ENCODE data around the gene STK32B.

The STK32B gene

DNA sequence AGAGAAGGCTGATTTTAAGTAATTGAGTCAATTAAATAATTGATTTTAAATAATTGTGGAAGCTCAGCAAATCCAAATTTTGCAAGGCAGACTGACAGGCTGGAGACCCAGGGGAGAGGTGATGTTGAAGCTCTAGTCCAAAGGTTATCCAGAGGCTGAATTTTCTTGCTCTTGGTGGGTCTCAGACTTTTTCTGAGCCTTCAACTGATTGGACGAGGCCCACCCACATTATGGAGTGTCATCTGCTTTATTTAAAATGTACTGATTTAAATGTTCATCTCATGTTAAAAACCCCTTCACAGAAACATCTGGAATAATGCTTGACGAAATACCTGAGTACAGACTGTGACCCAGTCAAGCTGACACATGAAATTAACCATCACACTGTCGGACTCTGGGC lies 20.4 kb upstream of the STK32B start:
- no peak overlapping the region for H3K27ac ChIP-seq
- no peak overlapping the region for H3K4me3 ChIP-seq (ENCODE audit: low read depth in 1 of 2, low read length in 1 of 2)
- H3K9me3 ChIP-seq, result no peaks in the 10 kb centered on the region
- TF ChIP-seq, protein P1, sequence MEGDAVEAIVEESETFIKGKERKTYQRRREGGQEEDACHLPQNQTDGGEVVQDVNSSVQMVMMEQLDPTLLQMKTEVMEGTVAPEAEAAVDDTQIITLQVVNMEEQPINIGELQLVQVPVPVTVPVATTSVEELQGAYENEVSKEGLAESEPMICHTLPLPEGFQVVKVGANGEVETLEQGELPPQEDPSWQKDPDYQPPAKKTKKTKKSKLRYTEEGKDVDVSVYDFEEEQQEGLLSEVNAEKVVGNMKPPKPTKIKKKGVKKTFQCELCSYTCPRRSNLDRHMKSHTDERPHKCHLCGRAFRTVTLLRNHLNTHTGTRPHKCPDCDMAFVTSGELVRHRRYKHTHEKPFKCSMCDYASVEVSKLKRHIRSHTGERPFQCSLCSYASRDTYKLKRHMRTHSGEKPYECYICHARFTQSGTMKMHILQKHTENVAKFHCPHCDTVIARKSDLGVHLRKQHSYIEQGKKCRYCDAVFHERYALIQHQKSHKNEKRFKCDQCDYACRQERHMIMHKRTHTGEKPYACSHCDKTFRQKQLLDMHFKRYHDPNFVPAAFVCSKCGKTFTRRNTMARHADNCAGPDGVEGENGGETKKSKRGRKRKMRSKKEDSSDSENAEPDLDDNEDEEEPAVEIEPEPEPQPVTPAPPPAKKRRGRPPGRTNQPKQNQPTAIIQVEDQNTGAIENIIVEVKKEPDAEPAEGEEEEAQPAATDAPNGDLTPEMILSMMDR (IDR thresholded peaks at IDR 0.05), result no peak
- H3K27me3 ChIP-seq, result peaks cover 13% of the 10 kb centered on the region
- H3K4me1 ChIP-seq (ENCODE audit: control insufficient read depth in 1 of 2, insufficient read depth in 1 of 2, low read depth in 1 of 2, low read length in 1 of 2), result peaks cover 21 to 25% of the 10 kb centered on the region in 2 experiments
- no peaks in the 10 kb centered on the region for H3K36me3 ChIP-seq

DNA sequence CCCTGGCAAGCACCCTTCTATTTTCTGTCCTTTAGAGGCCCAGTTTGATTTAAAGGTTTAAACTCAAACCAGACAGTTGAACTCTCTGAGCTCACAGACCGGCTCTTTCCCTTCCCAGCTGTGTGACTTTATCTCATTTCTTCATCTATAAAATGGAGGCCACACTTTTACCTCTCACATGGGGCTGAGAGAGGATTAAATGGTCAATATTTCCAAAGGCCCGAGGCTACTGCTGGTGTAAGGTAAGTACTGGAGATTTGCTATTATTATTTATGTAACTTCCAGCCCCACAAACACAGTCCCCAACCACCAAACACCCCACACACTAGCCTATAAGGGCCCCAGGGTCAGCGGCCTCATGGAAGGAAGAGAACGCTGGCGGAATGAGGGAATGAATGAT lies 18.5 kb upstream of the STK32B start:
- TF ChIP-seq, protein P1 (IDR thresholded peaks at IDR 0.05), result no peak
- H3K36me3 ChIP-seq, result no peaks in the 10 kb centered on the region
- no peaks in the 10 kb centered on the region for H3K9me3 ChIP-seq
- peaks cover 38 to 42% of the 10 kb centered on the region in 2 experiments for H3K4me1 ChIP-seq (ENCODE audit: control insufficient read depth in 1 of 2, insufficient read depth in 1 of 2, low read depth in 1 of 2, low read length in 1 of 2)
- peaks cover 13% of the 10 kb centered on the region for H3K27me3 ChIP-seq
- no peak overlapping the region for H3K4me3 ChIP-seq (ENCODE audit: low read depth in 1 of 2, low read length in 1 of 2)
- H3K27ac ChIP-seq, result no peak overlapping the region

DNA sequence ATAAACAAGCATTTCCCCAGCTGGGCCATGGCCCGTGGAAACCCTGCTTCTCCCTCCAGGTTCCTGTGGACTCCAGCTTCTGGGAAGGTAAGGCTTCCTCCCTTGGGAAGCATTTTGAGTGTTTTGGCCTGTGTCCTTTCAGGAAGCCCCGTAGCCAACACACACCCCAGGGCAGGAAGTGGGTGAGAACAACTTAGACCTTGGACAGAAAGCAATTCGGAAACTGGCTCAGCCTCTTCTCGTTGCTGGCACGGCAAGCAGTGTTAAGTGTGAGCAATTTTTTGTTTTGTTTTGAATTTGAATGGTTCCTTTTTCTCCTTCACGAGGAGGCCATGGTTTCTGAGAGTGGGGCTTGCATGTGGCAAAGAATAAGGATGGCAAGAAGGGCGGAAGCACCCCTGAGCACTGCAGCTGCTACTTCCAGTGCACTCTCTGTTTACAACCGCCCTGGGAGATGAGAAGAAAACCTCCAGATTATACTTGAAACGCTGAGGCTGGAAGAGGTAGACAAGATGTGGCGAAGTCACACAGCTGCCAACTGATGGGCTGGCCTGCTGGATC lies 17.9 kb upstream of the STK32B start:
- Histone ChIP-seq H3K4me1 (ENCODE audit: control insufficient read depth in 1 of 2, insufficient read depth in 1 of 2, low read depth in 1 of 2, low read length in 1 of 2) (peaks cover 43 to 48% of the 10 kb centered on the region in 2 experiments), H3K36me3 (no peaks in the 10 kb centered on the region), H3K27ac (no peak overlapping the region), H3K4me3 (ENCODE audit: low read depth in 1 of 2, low read length in 1 of 2) (no peak overlapping the region), H3K27me3 (peaks cover 13% of the 10 kb centered on the region), H3K9me3 (no peaks in the 10 kb centered on the region)
- TF ChIP-seq, protein P1 (IDR thresholded peaks at IDR 0.05), result no peak

DNA sequence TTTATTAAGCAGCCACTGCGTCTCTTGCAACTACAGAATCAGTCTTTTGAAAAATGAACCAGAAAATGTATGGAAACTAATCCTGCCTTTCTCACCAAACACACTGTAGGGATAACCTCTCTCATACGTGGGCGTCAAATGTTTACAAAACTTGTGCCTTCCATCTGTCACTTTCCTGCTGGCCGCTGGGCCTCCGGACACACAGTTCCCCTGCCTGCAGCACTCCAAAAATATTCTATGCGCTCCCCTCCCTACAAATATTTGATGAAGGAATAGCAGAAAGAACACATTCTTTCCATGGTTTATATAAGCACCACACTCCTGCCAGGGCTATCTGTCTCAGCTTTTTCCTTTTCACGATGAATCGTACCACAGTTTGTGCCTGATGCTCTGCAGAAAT lies 17.1 kb upstream of the STK32B start:
- H3K4me1 ChIP-seq (ENCODE audit: control insufficient read depth in 1 of 2, insufficient read depth in 1 of 2, low read depth in 1 of 2, low read length in 1 of 2), result peaks cover 46 to 50% of the 10 kb centered on the region in 2 experiments
- TF ChIP-seq, protein P1 (IDR thresholded peaks at IDR 0.05), result no peak
- H3K27me3 ChIP-seq, result peaks cover 13% of the 10 kb centered on the region
- H3K36me3 ChIP-seq, result no peaks in the 10 kb centered on the region
- no peaks in the 10 kb centered on the region for H3K9me3 ChIP-seq
- no peak overlapping the region for H3K4me3 ChIP-seq (ENCODE audit: low read depth in 1 of 2, low read length in 1 of 2)
- H3K27ac ChIP-seq, result no peak overlapping the region

DNA sequence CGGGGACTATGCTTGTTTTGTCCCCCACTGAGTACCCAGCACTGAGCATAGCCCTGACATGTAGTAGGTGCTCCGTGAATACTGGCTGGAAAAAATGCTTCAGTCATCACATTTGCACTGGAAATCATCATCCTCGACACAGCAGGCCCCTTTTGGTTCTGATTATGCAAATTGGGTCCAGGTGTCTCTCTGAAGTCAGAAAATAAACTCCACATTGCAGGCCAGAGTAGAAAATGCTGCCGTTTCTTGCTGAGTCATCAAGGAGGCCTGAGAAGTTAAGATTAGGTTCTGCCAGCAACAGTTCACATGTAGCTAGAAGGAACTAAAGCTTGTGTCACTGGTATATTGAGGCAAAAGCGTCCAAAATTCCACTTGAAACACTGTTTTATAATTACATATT lies 15.0 kb upstream of the STK32B start:
- peaks cover 13% of the 10 kb centered on the region for H3K27me3 ChIP-seq
- TF ChIP-seq, protein P1 (IDR thresholded peaks at IDR 0.05), result no peak
- H3K4me3 ChIP-seq (ENCODE audit: low read depth in 1 of 2, low read length in 1 of 2), result no peak overlapping the region
- H3K4me1 ChIP-seq (ENCODE audit: control insufficient read depth in 1 of 2, insufficient read depth in 1 of 2, low read depth in 1 of 2, low read length in 1 of 2), result peaks cover 46 to 50% of the 10 kb centered on the region in 2 experiments
- no peak overlapping the region for H3K27ac ChIP-seq
- no peaks in the 10 kb centered on the region for H3K9me3 ChIP-seq
- H3K36me3 ChIP-seq, result no peaks in the 10 kb centered on the region

All from neutrophil (primary cell).